Heart left ventricle (tissue), 16 donors: ENCODE data around the gene MAPKAPK2. TPM values are rescaled to one million over a fixed set of nuclear protein-coding genes. Genes with fewer than 3 reads are reported as not detected.

ENCODE experiments used
- ATAC-seq, 4 donors: fragments of 200-7000 bp; cut with Tn5 transposase; one replicate each; pipeline ENCODE4 v1.9.1; 2020 to 2022; ENCODE audit warnings: moderate library complexity in 4 of 4, mild to moderate bottlenecking in 3 of 4, moderate number of reproducible peaks in 1 of 4
- DNase-seq, 5 donors: peaks; one replicate each; pipeline ENCODE4 v3.0.0-alpha.2; 2020
- H3K27ac ChIP-seq, 12 donors: fragments of 200-600 bp; sonication (generic) in 4 of 12; one replicate each; pipeline versions ENCODE4 v1.5.0 to v1.8.0; 2016 to 2022; ENCODE audit warnings: mild to moderate bottlenecking in 2 of 12
- H3K27me3 ChIP-seq, 9 donors: fragments of 200-600 bp; sonication (generic) in 2 of 9; one replicate each; pipeline versions ENCODE4 v1.5.1 to v1.8.0; 2016 to 2022; ENCODE audit warnings: mild to moderate bottlenecking in 3 of 9
- H3K36me3 ChIP-seq, 9 donors: fragments of 200-600 bp; sonication (generic) in 2 of 9; one replicate each; pipeline versions ENCODE4 v1.5.0 to v1.8.0; 2018 to 2022; ENCODE audit warnings: mild to moderate bottlenecking in 2 of 9
- H3K4me1 ChIP-seq, 12 donors: fragments of 200-600 bp; sonication (generic) in 4 of 12; one replicate each; pipeline versions ENCODE4 v1.5.0 to v1.8.0; 2016 to 2022; ENCODE audit warnings: mild to moderate bottlenecking in 3 of 12
- H3K4me3 ChIP-seq, 12 donors: fragments of 200-600 bp; sonication (generic) in 4 of 12; one replicate each; pipeline versions ENCODE4 v1.5.0 to v1.8.0; 2017 to 2022; ENCODE audit warnings: mild to moderate bottlenecking in 9 of 12, moderate library complexity in 4 of 12
- H3K9me3 ChIP-seq, 12 donors: fragments of 200-600 bp; sonication (generic) in 4 of 12; one replicate each; pipeline versions ENCODE4 v1.5.0 to v1.8.0; 2016 to 2022; ENCODE audit warnings: mild to moderate bottlenecking in 1 of 12
- CTCF ChIP-seq, 12 donors: fragments of 200-600 bp; sonication (generic) in 4 of 12; IDR thresholded peaks; one replicate each; pipeline versions ENCODE4 v1.5.0 to v1.8.0; 2018 to 2022; ENCODE audit warnings: antibody characterized with exemption in 12 of 12, mild to moderate bottlenecking in 5 of 12
- POLR2A ChIP-seq, 2 donors: fragments of 450-650 bp; IDR thresholded peaks; one replicate each; pipeline ENCODE4 v1.6.1; 2017; ENCODE audit warnings: antibody characterized with exemption in 2 of 2, mild to moderate bottlenecking in 2 of 2, moderate library complexity in 2 of 2
- WGBS, 4 donors: extraction: QIAGEN DNeasy Blood & Tissue Kit in 2 of 4; methylation state at CpG; one replicate each; pipeline versions ENCODE4 v1.1.5 to v1.1.7; 2013 to 2018; 5-methylcytosine and 5-hydroxymethylcytosine counted together
- intact Hi-C, 10 donors: fragments of 100-400 bp; cut with DNase I; formaldehyde crosslinking; loops; one replicate each; pipeline versions ENCODE4 v1.11.1 to v1.14.2; 2022
- polyA plus RNA-seq, 2 donors: library from polyadenylated mRNA; stranded (reverse); fragments of 200-250 nt; gene quantifications; one replicate each; pipeline ENCODE4 v1.2.3, GENCODE V29; 2013
- total RNA-seq, 9 donors: library from RNA; depleted of rRNA in 2 of 9; stranded (reverse); fragments of >200 nt in 2 of 9; fragmentation: NEBNext Ultra II Directional in 3 of 9; extraction: Animal tissue kit (Norgen Biotek cat#: 25700) in 3 of 9; gene quantifications; one replicate each; pipeline versions ENCODE4 v1.1.0 to v1.2.4, GENCODE V29; 2016 to 2023
- donor health status: ischemic (EF 13 %, LVEDD 7.1; RV severe dilation, severe dysfunction).
- donor health status: healthy with polysubstance abuse.
- donor health status: DM: no; HTN: yes; CAD: no.
- donor health status: DM: no; HTN: no; CAD: no.
- donor health status: ischemic (EF 25% LVEDD 6.9; RV normal size, moderate dysfunction).
- donor health status: ischemic (EF 25% LVEDD 5.7; RV mildly dilated, moderate dysfunction).
- donor health status: healthy.
- donor health status: DM: yes; HTN: yes; CAD: no.
- donor health status: ischemic (EF 35%, LVEDD 5.7; RV mildly dilated, moderate dysfunction).
- donor health status: nonischemic (EF 11% LVEDD 7.7; RV severe dilation, severe dysfunction).
- donor health status: DM: yes; HTN: yes; CAD: no.
- donor health status: PGD.
- donor health status: ischemic (EF 29% LVEDD 5.4; RV normal size, mild dysfunction).
- donor health status: nonischemic (EF 23%, LVEDD 6.1; RV moderate dilation, normal function).

The MAPKAPK2 gene
- total and polyA plus RNA-seq, 11 donors: 126 to 327 (median 223) TPM

DNA sequence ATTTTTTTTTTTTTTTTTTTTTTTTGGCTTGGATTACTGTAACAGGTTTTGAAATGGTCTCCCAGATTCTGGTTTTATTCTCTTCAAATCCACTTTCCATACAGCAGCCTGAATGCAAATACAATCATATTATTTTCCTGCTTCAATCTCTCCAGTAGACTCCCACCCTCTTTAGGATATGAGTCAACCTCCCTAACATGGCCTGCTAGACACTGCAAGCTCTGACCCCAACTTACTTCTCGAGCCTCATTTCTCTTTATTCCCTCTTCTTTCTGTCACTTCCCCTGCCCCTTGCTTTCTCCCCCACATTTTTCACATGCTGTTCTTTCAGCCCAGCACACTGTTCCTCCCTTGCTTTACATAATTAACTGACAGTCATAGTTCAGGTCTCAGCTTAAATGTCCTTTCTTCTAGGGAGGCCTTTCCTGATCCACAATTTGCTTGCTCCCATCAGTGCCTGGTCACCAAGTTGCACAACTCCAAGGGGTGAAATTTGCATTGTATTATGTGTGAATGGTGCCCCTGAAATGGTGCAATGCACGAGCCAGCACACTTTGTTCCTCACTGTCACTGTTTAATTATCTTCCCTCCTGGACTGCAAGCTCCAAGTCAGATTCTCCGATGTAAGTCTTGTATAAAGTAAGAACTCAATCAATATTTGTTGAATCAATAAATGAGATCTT is 63.8 kb downstream of the MAPKAPK2 start:
- intact Hi-C loops: no loop called here
- WGBS, 4 donors: 85 to 88% (median 86%) methylated on average over 3 of the region's 3 CpGs

GRCh38 chr1:206751891-206752290 is 67.2 kb downstream of the MAPKAPK2 start:
- no peak for ATAC-seq
- WGBS, 4 donors: 57 to 68% (median 65%) methylated on average over 5 of the region's 5 CpGs
- H3K9me3 ChIP-seq: peaks cover 0 to 6% (median 0%) of the 10 kb centered on the region in 12 donors
- peaks cover 0 to 17% (median 0%) of the 10 kb centered on the region in 12 donors for H3K4me1 ChIP-seq
- H3K27me3 ChIP-seq: no peaks in the 10 kb centered on the region
- no peaks in the 10 kb centered on the region for H3K36me3 ChIP-seq
- H3K4me3 ChIP-seq: no peak overlapping the region
- TF ChIP-seq CTCF (IDR thresholded peaks at IDR 0.05) (no peak), POLR2A (IDR thresholded peaks at IDR 0.05) (no peak)
- H3K27ac ChIP-seq: no peak overlapping the region
- DNase-seq: no peak
- intact Hi-C loops: no loop called here

More for the DNA sequence above, 63.8 kb downstream of the MAPKAPK2 start:
- peaks cover 0 to 28% (median 0%) of the 10 kb centered on the region in 12 donors for H3K4me1 ChIP-seq
- no peak for ATAC-seq
- no peaks in the 10 kb centered on the region for H3K36me3 ChIP-seq
- DNase-seq: no peak
- no peaks in the 10 kb centered on the region for H3K9me3 ChIP-seq
- TF ChIP-seq CTCF (IDR thresholded peaks at IDR 0.05): no peak
- TF ChIP-seq POLR2A (IDR thresholded peaks at IDR 0.05): no peak
- no peaks in the 10 kb centered on the region for H3K27me3 ChIP-seq
- H3K4me3 ChIP-seq: no peak overlapping the region
- no peak overlapping the region for H3K27ac ChIP-seq

DNA sequence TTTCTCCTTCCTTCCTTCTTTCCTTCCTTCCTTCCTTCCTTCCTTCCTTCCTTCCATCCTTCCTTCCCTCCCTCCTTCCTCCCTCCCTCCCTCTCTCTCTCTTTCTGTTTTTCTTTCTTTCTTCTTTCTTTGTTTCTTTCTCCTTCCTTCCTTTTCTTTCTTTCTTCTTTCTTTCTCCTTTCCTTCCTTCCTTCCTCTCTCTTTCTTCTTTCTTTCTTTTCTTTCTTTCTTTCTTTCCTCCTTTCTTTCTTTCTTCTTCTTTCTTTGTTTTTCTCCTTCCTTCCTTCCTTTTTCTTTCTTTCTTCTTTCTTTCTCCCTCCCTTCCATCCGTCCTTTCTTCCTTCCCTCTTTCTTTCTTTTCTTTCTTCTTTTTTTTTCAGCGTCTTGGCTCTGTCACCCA is 67.8 kb downstream of the MAPKAPK2 start:
- no peak overlapping the region for H3K27ac ChIP-seq
- no peak for ATAC-seq
- no peak for TF ChIP-seq POLR2A (IDR thresholded peaks at IDR 0.05)
- WGBS, 4 donors: 85 to 94% (median 89%) methylated on average over 2 of the region's 2 CpGs
- H3K36me3 ChIP-seq: no peaks in the 10 kb centered on the region
- no peaks in the 10 kb centered on the region for H3K27me3 ChIP-seq
- intact Hi-C loops: no loop called here
- no peak overlapping the region for H3K4me3 ChIP-seq
- no peak for DNase-seq
- H3K9me3 ChIP-seq: peaks cover 0 to 6% (median 0%) of the 10 kb centered on the region in 12 donors
- H3K4me1 ChIP-seq: peaks cover 0 to 17% (median 0%) of the 10 kb centered on the region in 12 donors

DNA sequence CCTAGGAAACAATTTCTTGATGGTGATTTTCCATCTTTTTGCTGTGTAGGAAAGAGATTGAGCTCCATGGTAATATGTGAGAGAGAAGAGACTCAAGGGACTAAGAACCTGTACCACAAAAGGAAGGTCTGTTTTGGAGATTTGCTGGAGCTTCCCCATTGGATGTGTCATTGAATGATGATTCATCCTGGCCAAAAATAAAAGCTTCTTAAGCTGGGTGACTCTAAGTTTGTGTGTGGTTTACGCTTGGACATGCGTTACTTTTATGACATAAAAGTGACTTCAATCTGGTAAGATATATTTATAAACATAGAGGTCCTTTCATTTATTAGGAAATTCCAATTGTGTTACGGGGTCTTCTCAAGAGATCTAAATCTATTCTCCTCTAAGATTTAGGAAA is 68.4 kb downstream of the MAPKAPK2 start:
- WGBS, 4 donors: 91 to 95% (median 93%) methylated on average over 3 of the region's 3 CpGs
- H3K9me3 ChIP-seq: peaks cover 0 to 6% (median 0%) of the 10 kb centered on the region in 12 donors
- no peak for TF ChIP-seq POLR2A (IDR thresholded peaks at IDR 0.05)
- TF ChIP-seq CTCF (IDR thresholded peaks at IDR 0.05): no peak
- H3K36me3 ChIP-seq: no peaks in the 10 kb centered on the region
- intact Hi-C loops: no loop called here
- DNase-seq (no peak), ATAC-seq (no peak)
- H3K27me3 ChIP-seq: no peaks in the 10 kb centered on the region
- no peak overlapping the region for H3K4me3 ChIP-seq
- no peak overlapping the region for H3K27ac ChIP-seq
- peaks cover 0 to 13% (median 0%) of the 10 kb centered on the region in 12 donors for H3K4me1 ChIP-seq
